Upper lobe of right lung (tissue), 1 donor: ENCODE results near the gene ZNF536. TPM values are rescaled to one million over a fixed set of nuclear protein-coding genes. Genes with fewer than 3 reads are reported as not detected.

Experiments used
- ATAC-seq: fragments of 200-7000 bp; cut with Tn5 transposase; one replicate; pipeline ENCODE4 v1.9.1; 2020; ENCODE audit warnings: mild to moderate bottlenecking, moderate library complexity
- DNase-seq: peaks from one replicate; pipeline ENCODE4 v3.0.0-alpha.2; 2020
- H3K27ac ChIP-seq: fragments of 200-600 bp; one replicate; pipeline ENCODE4 v1.8.0; 2022
- H3K27me3 ChIP-seq: fragments of 200-600 bp; one replicate; pipeline ENCODE4 v1.8.0; 2022; ENCODE audit warnings: mild to moderate bottlenecking
- H3K36me3 ChIP-seq: fragments of 200-600 bp; one replicate; pipeline ENCODE4 v1.8.0; 2022
- H3K4me1 ChIP-seq: fragments of 200-600 bp; one replicate; pipeline ENCODE4 v1.8.0; 2022
- H3K4me3 ChIP-seq: fragments of 200-600 bp; one replicate; pipeline ENCODE4 v1.8.0; 2022; ENCODE audit warnings: mild to moderate bottlenecking
- H3K9me3 ChIP-seq: fragments of 200-600 bp; one replicate; pipeline ENCODE4 v1.8.0; 2022
- CTCF ChIP-seq: fragments of 200-600 bp; IDR thresholded peaks from one replicate; pipeline ENCODE4 v1.8.0; 2022; ENCODE audit warnings: antibody characterized with exemption
- intact Hi-C: fragments of 100-400 bp; cut with DNase I; formaldehyde crosslinking; loops from one replicate; pipeline ENCODE4 v1.11.0; 2022
- total RNA-seq: library from RNA; stranded (reverse); fragmentation: NEBNext Ultra II Directional; extraction: Animal tissue kit (Norgen Biotek cat#: 25700); gene quantifications from one replicate; pipeline ENCODE4 v1.2.1, GENCODE V29; 2021
- donor health status: DM: no; HTN: yes; CAD: no; lungs with severe emphysema.

Gene ZNF536
- total RNA-seq, 1 donor from 2014 or later: 0.09 TPM

DNA sequence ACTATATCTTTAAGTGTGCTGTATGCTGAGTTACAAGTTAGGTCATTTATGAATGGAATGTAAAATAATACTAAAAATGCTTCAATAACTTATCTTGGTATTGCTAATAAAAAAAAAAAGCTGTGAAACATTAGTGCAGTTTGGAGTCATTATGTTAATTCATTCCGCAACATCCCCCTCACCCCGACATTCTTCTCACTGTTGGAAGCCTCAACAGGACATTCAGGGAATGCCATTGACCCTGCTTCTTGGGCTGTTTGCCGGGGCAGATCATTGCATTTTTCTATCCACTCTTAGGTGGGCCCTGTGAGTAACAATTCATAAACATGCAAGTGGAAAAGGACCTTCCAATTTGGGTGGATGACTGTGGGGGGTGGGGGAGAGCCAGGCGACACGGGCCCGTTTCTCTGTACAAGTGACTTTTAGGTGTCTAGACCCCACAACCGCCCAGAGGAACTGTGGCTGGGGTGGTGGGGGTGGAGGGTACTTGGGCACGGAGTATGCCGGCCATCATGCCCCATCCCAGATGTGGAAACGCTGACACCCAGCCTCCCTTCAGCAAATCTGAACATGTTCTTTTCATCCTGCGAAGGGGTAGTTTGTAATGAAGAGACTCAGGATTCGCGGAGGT is 185.9 kb downstream of the ZNF536 start:
- Histone ChIP-seq H3K4me1 (no peaks in the 10 kb centered on the region), H3K27ac (no peak overlapping the region), H3K36me3 (no peaks in the 10 kb centered on the region), H3K4me3 (no peak overlapping the region), H3K9me3 (no peaks in the 10 kb centered on the region), H3K27me3 (peaks cover 3% of the 10 kb centered on the region)
- TF ChIP-seq CTCF: no peak
- DNase-seq (no peak), ATAC-seq (no peak)
- intact Hi-C loops: no loop called here

- TF ChIP-seq CTCF: no peak
- ATAC-seq: no peak
Observed at GRCh38 chr19:30558793-30559192, 186.6 kb downstream of the ZNF536 start.

DNA sequence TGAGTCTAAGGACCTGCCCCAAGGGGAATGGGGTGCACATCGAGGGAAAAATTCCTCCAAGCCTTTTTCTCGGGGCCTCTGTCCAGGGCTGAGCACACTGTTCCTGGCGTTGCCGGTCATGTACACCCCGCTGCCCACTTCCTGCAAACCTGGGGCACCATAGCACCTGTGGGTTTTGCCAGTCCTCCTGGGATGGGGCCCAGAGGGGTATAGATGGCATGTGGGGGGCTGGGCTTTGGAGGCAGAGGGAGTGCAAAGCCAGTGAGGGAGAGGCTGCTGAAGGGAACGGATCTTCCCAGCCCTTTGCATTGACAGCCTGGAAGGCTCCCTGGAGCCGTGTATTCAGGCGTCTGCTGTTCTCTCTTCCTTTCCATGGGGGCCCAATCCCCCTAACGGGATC is 187.3 kb downstream of the ZNF536 start:
- Histone ChIP-seq H3K9me3 (no peaks in the 10 kb centered on the region), H3K4me3 (no peak overlapping the region), H3K27me3 (peaks cover 3% of the 10 kb centered on the region), H3K4me1 (no peaks in the 10 kb centered on the region), H3K36me3 (no peaks in the 10 kb centered on the region), H3K27ac (no peak overlapping the region)
- ATAC-seq (no peak), DNase-seq (no peak)
- intact Hi-C loops: no loop called here
- no peak for TF ChIP-seq CTCF

More at GRCh38 chr19:30558793-30559192, 186.6 kb downstream of the ZNF536 start:
- H3K27me3 ChIP-seq: peaks cover 3% of the 10 kb centered on the region
- H3K9me3 ChIP-seq: no peaks in the 10 kb centered on the region
- no peak for DNase-seq
- H3K27ac ChIP-seq: no peak overlapping the region
- no peaks in the 10 kb centered on the region for H3K36me3 ChIP-seq
- H3K4me3 ChIP-seq: no peak overlapping the region
- intact Hi-C loops: no loop called here
- no peaks in the 10 kb centered on the region for H3K4me1 ChIP-seq

DNA sequence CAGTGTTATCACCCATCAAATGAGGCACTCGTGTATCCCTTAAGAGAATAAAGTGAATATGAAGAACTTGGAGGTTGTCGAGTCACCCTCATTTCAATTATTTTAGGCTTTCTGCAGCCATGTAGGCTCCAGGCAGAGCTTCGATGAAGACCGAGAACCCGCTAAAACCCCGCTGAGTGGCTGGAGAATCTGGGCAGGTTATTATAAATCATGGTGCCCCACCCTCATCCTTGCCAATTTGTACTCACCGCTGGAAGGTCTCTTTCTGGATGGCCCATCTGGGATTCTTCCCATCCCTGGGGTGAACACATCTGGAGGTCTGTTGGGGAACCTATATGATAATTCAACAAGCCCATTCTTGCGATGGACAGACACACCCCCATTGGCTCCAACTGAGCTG is 190.8 kb downstream of the ZNF536 start:
- intact Hi-C loops: no loop called here
- Histone ChIP-seq H3K36me3 (no peaks in the 10 kb centered on the region), H3K27me3 (no peaks in the 10 kb centered on the region), H3K4me3 (no peak overlapping the region), H3K27ac (no peak overlapping the region), H3K9me3 (no peaks in the 10 kb centered on the region), H3K4me1 (no peaks in the 10 kb centered on the region)
- no peak for TF ChIP-seq CTCF
- DNase-seq: no peak
- ATAC-seq: no peak

DNA sequence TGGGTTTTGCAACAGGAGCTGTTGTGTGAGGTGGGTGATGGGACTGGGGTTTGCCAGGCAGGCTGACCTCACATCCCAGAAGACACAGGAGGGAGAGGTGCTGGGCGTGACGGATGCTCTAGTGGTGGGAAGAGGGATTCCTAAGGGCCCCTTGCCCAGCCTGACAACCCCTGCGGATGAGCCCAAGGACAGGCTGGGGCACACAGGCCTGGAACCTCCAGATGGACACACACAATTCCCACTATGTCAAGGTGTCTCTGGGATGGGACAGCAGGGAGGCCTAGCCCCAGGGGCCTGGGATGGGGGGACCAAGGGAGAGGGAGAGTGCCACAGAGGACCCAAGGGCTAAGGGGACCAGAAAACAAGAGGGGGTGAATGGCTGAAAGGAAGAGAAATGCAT is 191.5 kb downstream of the ZNF536 start:
- H3K27me3 ChIP-seq: no peaks in the 10 kb centered on the region
- H3K27ac ChIP-seq: no peak overlapping the region
- no peaks in the 10 kb centered on the region for H3K9me3 ChIP-seq
- no peak for TF ChIP-seq CTCF
- no peaks in the 10 kb centered on the region for H3K4me1 ChIP-seq
- no peak for DNase-seq
- H3K36me3 ChIP-seq: no peaks in the 10 kb centered on the region
- H3K4me3 ChIP-seq: no peak overlapping the region
- no peak for ATAC-seq
- intact Hi-C loops: no loop called here

- no peak for ATAC-seq
- Histone ChIP-seq H3K4me1 (no peaks in the 10 kb centered on the region), H3K27me3 (no peaks in the 10 kb centered on the region), H3K27ac (no peak overlapping the region), H3K4me3 (no peak overlapping the region), H3K9me3 (no peaks in the 10 kb centered on the region), H3K36me3 (no peaks in the 10 kb centered on the region)
- no peak for DNase-seq
- intact Hi-C loops: no loop called here
- no peak for TF ChIP-seq CTCF
Observed at GRCh38 chr19:30564551-30565011, 192.4 kb downstream of the ZNF536 start.
